ENCODE results near the gene GPC6.

- TF ChIP-seq CTCF (IDR thresholded peaks at IDR 0.05) (no peak), POLR2A (IDR thresholded peaks at IDR 0.05) (no peak), POLR2AphosphoS5 (IDR thresholded peaks at IDR 0.05) (no peak)
Observed at GRCh38 chr13:94311893-94312292, 1085.3 kb downstream of the GPC6 start.
